HG02852 (cell line): ENCODE results near the gene PCDH1.
"Not testable (repeated sequence)": the region's sequence is repeated elsewhere in the genome, so short reads cannot be mapped to it uniquely, and the experiment has no call there.

Experiments used
- ATAC-seq: cut with Tn5 transposase; IDR thresholded peaks from one replicate; pipeline ENCODE4 v1.9.1; 2021; ENCODE audit warnings: mild to moderate bottlenecking, moderate library complexity; ENCODE audit not compliant: unreplicated experiment

Gene PCDH1

GRCh38 chr5:141878186-141878710 is at the start of gene PCDH1:
PCDH1 (minus strand) TSS chr5:141878410; CDS start chr5:141878262, 148 bp downstream.
- ATAC-seq, result no peak

GRCh38 chr5:141926434-141926833 is 48.2 kb upstream of the PCDH1 start:
- no peak for ATAC-seq

- ATAC-seq, result peak; percentile 97
Measured at GRCh38 chr5:141923448-141924313, 45.5 kb upstream of the PCDH1 start, which contains the start of gene DELE1. DELE1 (plus strand) TSS chr5:141923871; CDS start chr5:141923942, 71 bp downstream.

- not testable (repeated sequence) for ATAC-seq
Measured at GRCh38 chr5:141922827-141923447, 44.7 kb upstream of the PCDH1 start.

- ATAC-seq, result no peak
Measured at GRCh38 chr5:141920771-141921170, 42.6 kb upstream of the PCDH1 start.

GRCh38 chr5:141919218-141920119 is 41.3 kb upstream of the PCDH1 start:
- ATAC-seq, result no peak

GRCh38 chr5:141917760-141918159 is 39.5 kb upstream of the PCDH1 start:
- ATAC-seq, result no peak

- ATAC-seq, result peak; percentile 53
Measured at GRCh38 chr5:141916522-141916921, 38.3 kb upstream of the PCDH1 start.

- no peak for ATAC-seq
Measured at GRCh38 chr5:141915881-141916336, 37.7 kb upstream of the PCDH1 start.

- ATAC-seq, result no peak
Measured at GRCh38 chr5:141914797-141915196, 36.6 kb upstream of the PCDH1 start.

GRCh38 chr5:141914199-141914743 is 36.1 kb upstream of the PCDH1 start:
- peak; percentile 58 for ATAC-seq

GRCh38 chr5:141913560-141914198 is 35.5 kb upstream of the PCDH1 start:
- ATAC-seq, result no peak

- ATAC-seq, result no peak
Measured at GRCh38 chr5:141910271-141910673, 32.1 kb upstream of the PCDH1 start.

GRCh38 chr5:141909212-141909611 is 31.0 kb upstream of the PCDH1 start:
- no peak for ATAC-seq

GRCh38 chr5:141908796-141909195 is 30.6 kb upstream of the PCDH1 start:
- ATAC-seq, result no peak

- ATAC-seq, result no peak
Measured at GRCh38 chr5:141906972-141907371, 28.8 kb upstream of the PCDH1 start.

- no peak for ATAC-seq
Measured at GRCh38 chr5:141906517-141906916, 28.3 kb upstream of the PCDH1 start.

GRCh38 chr5:141904551-141904950 is 26.3 kb upstream of the PCDH1 start:
- ATAC-seq, result no peak

- ATAC-seq, result no peak
Measured at GRCh38 chr5:141903261-141903660, 25.1 kb upstream of the PCDH1 start.
